Nephron progenitor cell (in vitro differentiated cells): ENCODE data around the gene CCDC187.

Experiments
- DNase-seq: peaks from one replicate; pipeline ENCODE4 v3.0.0; 2021
- H3K27ac Mint-ChIP-seq: 2 replicates; pipeline ENCODE4 v1.8.0; 2021; ENCODE audit warnings: mild to moderate bottlenecking, moderate library complexity, mixed read lengths
- H3K27me3 Mint-ChIP-seq: 2 replicates; pipeline ENCODE4 v1.8.0; 2021; ENCODE audit warnings: mild to moderate bottlenecking, low read depth, mixed read lengths; ENCODE audit not compliant: poor library complexity
- H3K36me3 Mint-ChIP-seq: 2 replicates; pipeline ENCODE4 v1.8.0; 2021; ENCODE audit warnings: low read depth, mixed read lengths
- H3K4me1 Mint-ChIP-seq: 2 replicates; pipeline ENCODE4 v1.8.0; 2021; ENCODE audit warnings: mixed read lengths
- H3K4me3 Mint-ChIP-seq: 2 replicates; pipeline ENCODE4 v1.8.0; 2021; ENCODE audit warnings: mild to moderate bottlenecking, moderate library complexity, mixed read lengths
- H3K9me3 Mint-ChIP-seq: 2 replicates; pipeline ENCODE4 v1.8.0; 2021; ENCODE audit warnings: mild to moderate bottlenecking, moderate library complexity, mixed read lengths
- TF ChIP-seq, protein P1 (sequence below): fragments of 200-600 bp; sonication (generic); IDR thresholded peaks from 2 replicates; pipeline ENCODE4 v1.5.0; 2021; ENCODE audit warnings: antibody characterized with exemption

The CCDC187 gene

DNA sequence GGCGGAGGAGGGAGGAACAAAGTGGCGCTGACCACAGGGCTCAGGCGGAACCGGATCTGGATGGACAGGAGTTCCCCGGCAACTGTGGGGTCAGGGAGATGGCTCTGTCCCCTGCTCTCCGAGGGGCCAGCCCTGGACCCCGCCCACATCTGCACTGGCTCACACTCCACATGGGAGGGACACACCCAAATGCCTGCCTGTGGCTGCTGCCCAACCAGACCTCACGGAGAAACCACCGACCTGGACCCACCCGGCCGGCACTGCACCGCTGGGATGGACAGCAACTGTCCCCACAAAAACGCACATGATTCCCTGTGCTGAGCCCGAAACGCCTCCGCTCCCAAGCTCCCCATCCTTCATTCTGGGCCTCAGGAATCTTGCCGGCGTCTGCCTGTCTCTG lies 4.8 kb downstream of the CCDC187 start:
- TF ChIP-seq, protein P1, sequence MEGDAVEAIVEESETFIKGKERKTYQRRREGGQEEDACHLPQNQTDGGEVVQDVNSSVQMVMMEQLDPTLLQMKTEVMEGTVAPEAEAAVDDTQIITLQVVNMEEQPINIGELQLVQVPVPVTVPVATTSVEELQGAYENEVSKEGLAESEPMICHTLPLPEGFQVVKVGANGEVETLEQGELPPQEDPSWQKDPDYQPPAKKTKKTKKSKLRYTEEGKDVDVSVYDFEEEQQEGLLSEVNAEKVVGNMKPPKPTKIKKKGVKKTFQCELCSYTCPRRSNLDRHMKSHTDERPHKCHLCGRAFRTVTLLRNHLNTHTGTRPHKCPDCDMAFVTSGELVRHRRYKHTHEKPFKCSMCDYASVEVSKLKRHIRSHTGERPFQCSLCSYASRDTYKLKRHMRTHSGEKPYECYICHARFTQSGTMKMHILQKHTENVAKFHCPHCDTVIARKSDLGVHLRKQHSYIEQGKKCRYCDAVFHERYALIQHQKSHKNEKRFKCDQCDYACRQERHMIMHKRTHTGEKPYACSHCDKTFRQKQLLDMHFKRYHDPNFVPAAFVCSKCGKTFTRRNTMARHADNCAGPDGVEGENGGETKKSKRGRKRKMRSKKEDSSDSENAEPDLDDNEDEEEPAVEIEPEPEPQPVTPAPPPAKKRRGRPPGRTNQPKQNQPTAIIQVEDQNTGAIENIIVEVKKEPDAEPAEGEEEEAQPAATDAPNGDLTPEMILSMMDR: no peak
- Mint-ChIP-seq H3K4me3 (no peak overlapping the region), H3K36me3 (no peaks in the 10 kb centered on the region), H3K9me3 (no peaks in the 10 kb centered on the region), H3K4me1 (peaks cover 21% of the 10 kb centered on the region), H3K27me3 (peaks cover 52% of the 10 kb centered on the region), H3K27ac (no peak overlapping the region)
- no peak for DNase-seq

DNA sequence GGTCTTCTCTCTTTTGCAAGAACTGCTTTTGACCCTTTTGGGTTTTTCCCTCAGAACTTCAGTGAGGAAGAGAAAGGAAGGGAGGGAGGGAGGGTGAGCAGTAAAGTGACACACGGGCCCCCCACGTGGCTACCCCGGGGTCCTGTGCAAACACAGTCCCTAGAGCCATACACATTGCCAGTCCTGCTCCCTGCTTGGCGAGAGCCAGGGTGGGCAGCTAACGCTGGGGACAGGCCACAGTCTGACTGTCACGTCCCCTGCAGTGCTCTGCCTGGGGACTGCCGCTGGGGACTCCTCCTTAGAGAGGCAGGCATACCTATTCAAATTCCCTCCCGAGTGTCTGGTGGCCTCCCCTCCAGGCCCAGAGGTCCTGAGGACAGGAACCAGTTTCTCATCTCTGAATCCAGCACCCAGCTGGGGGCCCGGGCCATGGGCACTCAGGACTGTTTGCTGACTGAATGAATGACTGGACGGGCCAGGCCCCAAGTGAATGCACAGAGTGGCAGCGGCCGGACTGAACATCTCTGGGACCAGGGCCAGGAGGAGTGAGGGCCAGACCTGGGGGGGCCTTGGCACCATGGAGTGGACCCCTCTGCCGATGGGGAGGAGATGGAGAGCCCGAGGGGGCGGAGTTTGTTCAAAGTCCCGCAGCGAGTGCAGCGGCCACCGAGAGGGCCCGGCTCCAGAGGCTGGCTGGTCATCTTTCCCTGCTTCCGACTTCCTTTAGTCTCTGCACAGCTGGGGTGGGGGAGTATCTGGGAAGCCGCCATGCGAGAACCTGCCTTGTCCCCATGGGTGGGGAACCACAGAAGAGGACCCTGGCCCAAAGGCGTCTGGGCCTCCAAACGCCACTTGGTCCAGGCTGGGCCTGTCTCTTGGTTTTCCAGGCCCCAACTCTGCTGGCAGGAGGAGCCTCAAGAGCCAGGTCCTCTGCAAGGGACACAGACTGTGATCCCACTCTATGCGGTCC lies 5.8 kb downstream of the CCDC187 start:
- H3K9me3 Mint-ChIP-seq: no peaks in the 10 kb centered on the region
- TF ChIP-seq, protein P1: no peak
- no peak overlapping the region for H3K27ac Mint-ChIP-seq
- no peaks in the 10 kb centered on the region for H3K36me3 Mint-ChIP-seq
- peaks cover 52% of the 10 kb centered on the region for H3K27me3 Mint-ChIP-seq
- H3K4me1 Mint-ChIP-seq: peaks cover 21% of the 10 kb centered on the region
- no peak overlapping the region for H3K4me3 Mint-ChIP-seq
- no peak for DNase-seq

DNA sequence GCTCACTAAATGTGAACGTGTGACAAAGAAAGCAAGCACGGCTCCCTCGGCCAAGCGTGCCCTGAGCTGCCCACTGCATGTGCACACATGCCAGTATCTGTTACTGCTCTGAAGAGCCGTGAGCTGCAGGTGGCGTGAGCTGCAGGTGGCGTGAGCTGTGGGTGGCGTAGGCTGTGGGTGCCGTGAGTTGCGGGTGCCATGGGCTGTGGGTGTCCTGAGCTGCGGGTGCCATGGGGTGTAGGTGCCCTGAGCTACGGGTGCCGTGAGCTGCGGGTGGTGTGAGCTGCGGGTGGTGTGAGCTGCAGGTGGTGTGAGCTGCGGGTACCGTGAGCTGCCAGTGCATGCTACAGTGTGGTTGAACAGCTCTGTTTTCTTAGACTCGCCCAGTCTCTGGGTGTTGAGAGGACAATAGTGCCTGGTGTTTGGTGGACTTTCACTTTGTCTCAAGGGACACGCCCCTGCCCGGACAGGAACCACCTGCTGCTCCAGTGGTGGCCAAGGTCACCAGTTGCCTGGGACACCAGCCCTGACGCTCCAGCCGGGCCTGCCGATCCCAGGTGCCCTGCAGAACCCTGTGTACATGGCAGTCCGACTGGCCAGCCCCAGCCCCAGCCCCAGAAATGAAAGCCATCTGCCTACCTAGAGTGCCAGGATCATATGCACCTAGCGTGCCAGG lies 6.7 kb downstream of the CCDC187 start:
- H3K27ac Mint-ChIP-seq: no peak overlapping the region
- peaks cover 21% of the 10 kb centered on the region for H3K4me1 Mint-ChIP-seq
- no peaks in the 10 kb centered on the region for H3K36me3 Mint-ChIP-seq
- TF ChIP-seq, protein P1: no peak
- no peak for DNase-seq
- peaks cover 52% of the 10 kb centered on the region for H3K27me3 Mint-ChIP-seq
- H3K9me3 Mint-ChIP-seq: no peaks in the 10 kb centered on the region
- H3K4me3 Mint-ChIP-seq: no peak overlapping the region

GRCh38 chr9:136296434-136297015 lies 7.4 kb downstream of the CCDC187 start:
- Mint-ChIP-seq H3K27ac (no peak overlapping the region), H3K27me3 (peaks cover 48% of the 10 kb centered on the region), H3K36me3 (no peaks in the 10 kb centered on the region), H3K4me3 (no peak overlapping the region), H3K4me1 (peaks cover 21% of the 10 kb centered on the region), H3K9me3 (no peaks in the 10 kb centered on the region)
- DNase-seq: no peak
- TF ChIP-seq, protein P1: no peak

DNA sequence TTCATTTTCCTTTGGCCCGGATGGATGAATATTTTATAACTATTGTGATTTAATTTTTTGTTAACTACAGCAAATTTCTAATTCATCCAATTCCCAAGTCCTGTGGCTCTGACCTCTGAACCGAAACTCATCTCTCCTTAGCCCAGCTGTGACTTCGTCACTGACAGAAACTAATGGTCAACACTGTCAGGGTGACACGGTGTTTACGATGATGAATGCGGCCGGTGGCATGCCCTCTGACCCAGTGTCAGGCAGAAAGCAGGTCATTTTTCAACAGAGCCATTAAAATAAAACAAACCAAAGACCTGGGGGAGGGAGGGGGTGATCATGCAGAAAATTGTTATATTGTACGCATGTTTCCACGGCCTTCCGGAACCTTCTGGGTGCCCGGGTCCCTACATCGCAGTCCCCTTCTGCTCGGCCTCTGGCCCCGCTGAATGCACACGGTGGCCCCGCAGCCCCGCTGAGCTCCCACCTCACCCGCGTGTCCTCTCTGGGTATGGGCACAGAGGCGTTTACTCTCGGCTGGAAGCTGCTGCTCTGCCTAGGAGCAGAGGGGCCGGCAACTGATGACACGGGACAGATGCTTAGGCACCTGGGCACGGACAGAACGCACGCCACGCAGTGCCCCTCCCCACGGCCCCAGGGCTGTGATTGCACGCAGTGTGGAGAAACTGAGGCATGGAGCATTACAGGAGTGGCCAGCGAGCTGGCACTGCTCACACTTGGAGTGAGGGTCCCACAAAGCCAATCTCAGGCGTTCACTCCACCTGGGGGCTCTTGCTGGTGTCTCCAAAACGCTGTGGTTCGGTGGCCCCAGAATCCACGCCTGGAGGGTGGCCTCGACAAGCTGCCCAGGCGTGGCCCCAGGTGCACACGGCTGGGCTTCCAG lies 8.1 kb downstream of the CCDC187 start:
- no peak overlapping the region for H3K27ac Mint-ChIP-seq
- DNase-seq: peak; percentile 80

More for the DNA sequence above, 8.1 kb downstream of the CCDC187 start:
- no peaks in the 10 kb centered on the region for H3K36me3 Mint-ChIP-seq
- peaks cover 41% of the 10 kb centered on the region for H3K27me3 Mint-ChIP-seq
- peaks cover 21% of the 10 kb centered on the region for H3K4me1 Mint-ChIP-seq
- H3K4me3 Mint-ChIP-seq: no peak overlapping the region
- no peaks in the 10 kb centered on the region for H3K9me3 Mint-ChIP-seq
- TF ChIP-seq, protein P1: no peak
